GM06990 (cell line): Measurements from ENCODE around the gene KPNB1.
A peak's percentile ranks its signal among the peaks of the same experiment; 100 is the strongest.

ENCODE experiments used
- DNase-seq: peaks from one replicate; pipeline ENCODE4 v3.0.0-alpha.2; 2011; ENCODE audit not compliant: insufficient read length; ENCODE audit errors: extremely low read depth
- H3K27me3 ChIP-seq: replicated peaks from 2 replicates; pipeline ENCODE4 v1.6.0; 2011; ENCODE audit warnings: low read length; ENCODE audit not compliant: control insufficient read depth, insufficient read depth
- H3K36me3 ChIP-seq: 2 replicates; pipeline ENCODE4 v1.5.1; 2011; ENCODE audit warnings: low read length; ENCODE audit not compliant: control insufficient read depth, insufficient read depth
- H3K4me3 ChIP-seq: replicated peaks from 2 replicates; pipeline ENCODE4 v1.5.1; 2011; ENCODE audit warnings: low read depth, mild to moderate bottlenecking, control low read depth, low read length
- TF ChIP-seq, protein P1 (sequence below): IDR thresholded peaks from 2 replicates; pipeline ENCODE4 v1.5.1; 2011; ENCODE audit warnings: low read length, control low read depth, mild to moderate bottlenecking, inconsistent platforms; ENCODE audit not compliant: insufficient read depth, poor library complexity, severe bottlenecking

Gene KPNB1

DNA sequence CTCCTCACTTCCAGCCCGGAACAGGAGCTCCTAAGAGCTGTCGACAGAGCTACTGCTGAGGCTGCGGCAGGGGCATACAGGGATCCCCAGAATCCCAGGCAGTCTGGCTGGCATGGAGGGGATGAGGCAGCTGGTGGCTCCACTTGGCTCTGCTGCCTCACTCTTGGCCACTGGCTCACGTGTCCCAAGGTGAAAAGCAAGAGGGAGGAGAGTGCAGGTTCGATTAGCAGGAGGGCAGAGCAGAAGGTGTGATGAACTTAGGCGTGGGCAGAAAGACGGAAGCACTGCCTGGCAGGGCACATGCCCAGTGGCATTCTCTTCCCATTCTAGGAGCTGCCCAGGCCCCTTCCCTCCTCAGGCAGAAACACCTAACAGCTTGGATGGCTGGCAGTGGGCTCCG, 72.0 kb downstream of the KPNB1 start:
- H3K4me3 ChIP-seq, result no peak overlapping the region
- peaks cover 5% of the 10 kb centered on the region for H3K27me3 ChIP-seq
- H3K36me3 ChIP-seq, result no peaks in the 10 kb centered on the region
- TF ChIP-seq, protein P1, sequence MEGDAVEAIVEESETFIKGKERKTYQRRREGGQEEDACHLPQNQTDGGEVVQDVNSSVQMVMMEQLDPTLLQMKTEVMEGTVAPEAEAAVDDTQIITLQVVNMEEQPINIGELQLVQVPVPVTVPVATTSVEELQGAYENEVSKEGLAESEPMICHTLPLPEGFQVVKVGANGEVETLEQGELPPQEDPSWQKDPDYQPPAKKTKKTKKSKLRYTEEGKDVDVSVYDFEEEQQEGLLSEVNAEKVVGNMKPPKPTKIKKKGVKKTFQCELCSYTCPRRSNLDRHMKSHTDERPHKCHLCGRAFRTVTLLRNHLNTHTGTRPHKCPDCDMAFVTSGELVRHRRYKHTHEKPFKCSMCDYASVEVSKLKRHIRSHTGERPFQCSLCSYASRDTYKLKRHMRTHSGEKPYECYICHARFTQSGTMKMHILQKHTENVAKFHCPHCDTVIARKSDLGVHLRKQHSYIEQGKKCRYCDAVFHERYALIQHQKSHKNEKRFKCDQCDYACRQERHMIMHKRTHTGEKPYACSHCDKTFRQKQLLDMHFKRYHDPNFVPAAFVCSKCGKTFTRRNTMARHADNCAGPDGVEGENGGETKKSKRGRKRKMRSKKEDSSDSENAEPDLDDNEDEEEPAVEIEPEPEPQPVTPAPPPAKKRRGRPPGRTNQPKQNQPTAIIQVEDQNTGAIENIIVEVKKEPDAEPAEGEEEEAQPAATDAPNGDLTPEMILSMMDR, result no peak
- no peak for DNase-seq

DNA sequence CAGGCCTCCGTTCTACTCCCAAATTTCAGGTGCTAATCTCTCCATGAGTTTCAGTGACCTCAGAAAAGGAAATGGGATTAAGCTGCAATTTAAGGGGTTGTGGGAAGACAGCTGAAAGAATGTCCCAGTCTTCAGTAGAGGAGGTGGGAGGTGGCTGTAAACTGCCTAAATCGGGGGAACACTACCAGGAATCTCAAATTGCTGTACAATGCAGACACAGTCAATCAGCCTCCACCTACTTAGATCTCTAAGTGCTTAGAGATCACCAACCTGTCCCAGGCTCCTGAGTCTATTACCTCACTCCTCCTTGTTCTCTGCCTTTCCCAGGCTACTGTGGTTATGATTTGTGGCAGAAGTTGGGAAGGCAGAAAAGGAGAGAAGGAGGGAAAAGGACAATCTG, 75.0 kb downstream of the KPNB1 start:
- Histone ChIP-seq H3K27me3 (peaks cover 1% of the 10 kb centered on the region), H3K36me3 (no peaks in the 10 kb centered on the region), H3K4me3 (no peak overlapping the region)
- TF ChIP-seq, protein P1, result no peak
- DNase-seq, result no peak

GRCh38 chr17:47725446-47726111, 75.9 kb downstream of the KPNB1 start:
- no peak for DNase-seq
- H3K27me3 ChIP-seq, result peaks cover 1% of the 10 kb centered on the region

GRCh38 chr17:47726796-47727703, 77.3 kb downstream of the KPNB1 start:
- TF ChIP-seq, protein P1, result no peak
- no peak for DNase-seq
- no peaks in the 10 kb centered on the region for H3K36me3 ChIP-seq
- peaks cover under 1% of the 10 kb centered on the region for H3K27me3 ChIP-seq
- no peak overlapping the region for H3K4me3 ChIP-seq

More at GRCh38 chr17:47725446-47726111, 75.9 kb downstream of the KPNB1 start:
- TF ChIP-seq, protein P1, result peak; percentile 17
- no peak overlapping the region for H3K4me3 ChIP-seq
- H3K36me3 ChIP-seq, result no peaks in the 10 kb centered on the region

GRCh38 chr17:47727704-47728036, 78.0 kb downstream of the KPNB1 start:
- Histone ChIP-seq H3K36me3 (no peaks in the 10 kb centered on the region), H3K27me3 (no peaks in the 10 kb centered on the region; the same call in none of the 2 replicates), H3K4me3 (no peak overlapping the region)
- no peak for DNase-seq
- TF ChIP-seq, protein P1, result no peak
